GM19025 (cell line): ENCODE data around the gene BTBD9.

ENCODE experiments used
- ATAC-seq: cut with Tn5 transposase; IDR thresholded peaks from one replicate; pipeline ENCODE4 v1.9.1; 2021; ENCODE audit warnings: mild to moderate bottlenecking, low read depth, moderate library complexity; ENCODE audit not compliant: unreplicated experiment

The BTBD9 gene

DNA sequence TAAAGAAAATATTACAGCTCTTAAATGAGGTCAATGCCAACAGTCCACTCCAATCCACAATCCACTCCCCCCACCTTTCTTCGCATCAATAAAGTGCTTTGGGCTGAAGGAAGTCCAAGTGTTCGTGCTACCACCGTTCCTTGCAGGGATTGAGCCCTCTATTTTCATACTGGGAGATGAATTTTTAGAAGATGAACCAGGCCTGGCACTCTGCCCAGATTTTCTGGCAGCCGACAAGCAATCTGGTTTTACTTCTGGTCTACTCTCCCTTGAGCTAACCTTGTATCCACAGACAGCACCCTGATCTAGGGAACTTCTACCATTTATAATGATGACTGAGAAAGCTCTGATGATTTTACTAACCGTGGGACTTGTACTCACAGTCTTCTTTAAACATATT lies 72.3 kb downstream of the BTBD9 start:
- ATAC-seq: no peak

DNA sequence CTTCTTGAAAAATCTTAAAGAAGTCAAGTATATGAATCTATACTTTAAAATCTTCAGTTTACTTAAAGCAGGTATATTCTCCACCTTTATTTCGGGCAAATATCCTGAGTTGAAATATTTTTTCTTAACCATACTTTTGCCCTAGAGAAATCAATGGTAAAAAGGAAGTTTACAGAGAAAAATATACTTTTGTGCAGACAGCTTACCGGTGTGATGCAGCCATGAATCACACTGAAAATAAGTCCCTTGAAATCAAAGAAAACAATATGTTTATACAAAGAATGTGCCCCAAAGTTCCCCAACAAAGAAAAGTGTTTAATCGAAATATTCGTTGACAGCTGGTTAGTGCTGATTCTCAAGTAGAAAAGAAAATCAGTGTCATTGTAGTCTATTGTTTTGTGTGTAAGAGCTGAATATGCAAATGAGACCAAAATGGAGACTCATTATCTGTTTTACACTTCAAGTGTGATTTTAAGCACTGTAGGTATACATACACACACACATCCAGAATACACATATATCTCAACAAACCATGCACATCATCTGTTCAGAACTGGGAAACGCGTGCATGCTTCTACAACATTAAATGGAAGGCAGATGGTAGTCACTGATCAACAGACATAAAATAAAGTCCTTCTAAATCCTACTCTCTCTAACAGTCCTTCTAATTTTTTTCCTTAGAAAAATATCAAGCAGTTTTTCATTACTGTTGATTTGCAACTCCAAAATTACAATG lies 73.3 kb downstream of the BTBD9 start:
- ATAC-seq: no peak

DNA sequence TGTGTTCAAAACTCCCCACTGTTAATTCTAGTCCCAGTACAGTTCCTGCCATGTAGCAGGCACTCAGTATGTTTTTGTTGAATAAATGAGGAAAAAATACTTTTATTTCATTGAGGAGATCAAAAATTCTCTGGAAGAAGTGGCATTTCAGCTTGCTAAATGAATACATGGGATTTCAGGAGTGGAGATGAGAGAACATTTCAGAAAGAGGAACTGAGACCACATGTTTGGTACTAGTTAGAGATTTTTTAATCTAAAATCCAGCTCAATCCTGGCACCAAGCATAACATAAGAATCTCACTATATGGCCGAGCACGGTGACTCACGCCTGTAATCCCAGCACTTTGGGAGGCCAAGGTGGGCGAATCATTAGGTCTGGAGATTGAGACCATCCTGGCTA lies 75.4 kb downstream of the BTBD9 start:
- ATAC-seq: no peak

DNA sequence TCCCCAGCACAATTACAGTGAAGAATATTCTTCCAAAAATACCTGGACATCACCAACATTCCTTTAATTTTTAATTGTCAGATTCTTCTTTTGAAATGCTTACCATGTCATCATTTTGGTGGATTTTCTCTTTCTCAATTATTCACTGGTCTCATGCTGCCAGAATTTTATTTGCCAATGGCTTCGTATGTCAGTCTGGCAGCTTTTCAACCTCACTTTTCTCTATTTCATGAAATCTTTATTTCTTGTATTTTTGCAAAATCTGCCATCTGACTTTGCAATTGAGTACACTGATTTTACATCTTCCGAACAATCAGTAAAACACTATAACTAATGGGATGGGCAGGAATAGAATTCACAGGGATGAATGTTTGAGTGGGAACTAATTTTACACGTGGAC lies 84.1 kb downstream of the BTBD9 start:
- no peak for ATAC-seq

DNA sequence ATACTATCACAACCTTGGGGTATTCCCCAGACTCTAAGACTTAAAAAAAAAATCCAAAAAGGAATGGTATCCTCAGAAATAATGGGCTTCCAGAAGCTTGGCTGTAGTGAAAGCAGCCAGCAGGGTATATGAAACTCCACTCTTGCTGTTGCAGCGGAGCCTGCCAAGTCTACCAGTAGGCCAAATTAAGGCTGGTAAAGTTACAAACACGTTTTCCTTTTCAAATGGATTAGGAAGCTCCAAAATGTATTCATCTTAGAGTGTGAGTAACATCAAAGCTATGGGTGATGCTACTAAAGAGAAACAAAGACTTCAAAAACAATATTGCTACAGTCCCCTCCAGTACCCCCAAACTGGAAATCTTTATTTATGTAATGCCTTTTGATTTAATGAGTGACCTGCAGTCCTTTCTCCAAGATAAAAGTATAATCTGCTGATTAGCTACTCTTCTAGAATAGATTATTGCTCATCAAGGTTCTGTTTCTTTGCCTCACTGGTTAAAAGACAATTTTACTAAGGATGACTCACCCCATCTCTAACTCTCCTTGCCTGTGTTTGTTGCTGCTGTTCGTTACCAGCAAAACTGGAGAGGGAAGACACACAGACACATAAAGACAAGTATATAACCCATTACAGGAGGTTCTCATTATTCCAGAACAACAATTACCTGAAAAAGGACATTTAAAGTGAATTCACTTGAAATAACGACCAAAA lies 84.9 kb downstream of the BTBD9 start:
- ATAC-seq: no peak

DNA sequence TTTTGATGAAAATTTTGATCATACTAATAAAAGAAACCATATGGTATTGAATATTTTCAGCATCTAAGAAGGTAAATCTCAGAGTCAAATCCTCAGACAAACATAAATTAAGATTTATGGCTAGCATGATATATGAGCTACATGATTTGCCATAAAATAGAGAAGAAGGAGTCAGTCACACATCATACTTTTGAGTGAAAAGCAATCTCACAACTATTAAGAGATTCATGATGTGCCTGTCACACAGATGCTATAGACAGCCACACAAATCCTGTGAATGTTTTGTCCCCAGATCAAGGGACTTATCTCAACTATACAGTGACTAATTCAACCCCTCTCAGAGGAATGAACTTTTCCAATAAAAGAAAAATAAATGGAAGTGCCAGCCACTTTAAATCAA lies 85.7 kb downstream of the BTBD9 start:
- no peak for ATAC-seq

DNA sequence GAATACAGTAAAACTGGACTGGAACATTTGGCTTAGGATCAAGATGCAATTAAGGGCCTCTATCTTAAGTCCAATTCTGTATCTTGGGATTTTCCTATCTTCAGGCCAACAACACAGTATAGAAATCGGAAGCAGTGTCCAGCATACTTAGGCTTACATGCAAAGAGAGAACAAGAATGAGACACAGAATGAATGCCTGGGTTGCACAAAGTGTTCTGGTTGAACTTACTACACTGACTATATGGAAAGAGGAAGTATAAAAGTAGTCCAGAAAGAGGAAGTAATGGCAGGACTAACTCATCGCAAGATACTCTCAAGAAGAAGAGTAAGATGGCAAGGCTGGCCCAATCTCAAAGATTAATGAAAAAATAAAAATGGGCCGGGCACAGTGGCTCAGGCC lies 87.6 kb downstream of the BTBD9 start:
- ATAC-seq: no peak

DNA sequence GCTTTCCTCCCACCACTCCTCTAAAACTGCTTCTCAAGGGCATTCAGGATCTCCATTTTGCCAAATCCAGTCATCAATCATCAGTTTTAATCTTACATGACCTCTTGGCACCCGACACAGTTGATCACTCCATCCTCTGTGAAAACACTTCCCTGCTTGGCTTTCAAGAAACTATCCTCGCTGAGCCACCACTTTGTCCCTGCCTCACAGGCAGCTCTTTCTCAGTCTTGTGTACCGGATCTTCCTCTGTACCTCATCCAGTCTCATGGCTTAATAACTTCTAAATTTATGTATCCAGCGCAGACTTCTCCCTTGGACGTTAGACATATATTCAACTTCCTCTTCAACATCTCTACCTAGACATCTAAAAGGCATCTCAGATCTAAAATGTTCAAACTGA lies 89.9 kb downstream of the BTBD9 start:
- ATAC-seq: no peak

DNA sequence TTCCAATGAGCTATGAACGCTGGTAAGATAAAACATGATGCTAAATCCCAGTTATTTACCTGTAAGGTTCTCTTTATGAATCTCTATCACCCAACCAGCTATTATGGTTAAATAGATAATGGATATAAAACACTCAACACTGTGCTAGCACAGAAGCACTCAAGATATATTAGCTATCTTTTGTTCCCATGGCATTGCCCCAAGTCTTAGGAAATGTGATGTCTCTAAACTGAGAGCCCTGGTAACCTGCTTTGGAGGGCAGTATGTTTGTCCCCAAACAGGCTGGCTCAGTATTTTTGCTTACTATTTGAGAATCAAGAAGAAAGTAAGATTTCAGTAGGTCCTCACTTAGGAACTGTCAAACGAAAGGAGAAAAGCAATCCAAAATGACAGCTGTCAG lies 90.5 kb downstream of the BTBD9 start:
- ATAC-seq: no peak

DNA sequence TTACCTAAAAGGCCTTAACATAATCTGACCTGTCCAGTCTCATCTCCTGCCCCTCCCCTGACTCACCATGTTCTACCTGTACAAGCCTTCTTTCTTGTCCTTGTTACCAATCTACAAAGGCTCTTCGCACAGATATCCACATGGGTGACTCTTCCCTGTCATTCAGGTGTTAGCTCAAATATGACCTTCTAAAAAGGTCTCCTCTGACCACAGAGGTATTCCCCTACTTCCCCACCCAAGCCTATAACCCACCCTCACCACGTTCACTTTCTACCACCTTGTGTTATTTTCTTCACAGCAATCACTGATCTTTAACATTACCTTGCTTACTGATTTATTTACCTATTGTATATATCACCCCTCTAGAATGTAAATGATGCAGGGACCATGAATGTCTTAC lies 96.7 kb downstream of the BTBD9 start:
- ATAC-seq: no peak

DNA sequence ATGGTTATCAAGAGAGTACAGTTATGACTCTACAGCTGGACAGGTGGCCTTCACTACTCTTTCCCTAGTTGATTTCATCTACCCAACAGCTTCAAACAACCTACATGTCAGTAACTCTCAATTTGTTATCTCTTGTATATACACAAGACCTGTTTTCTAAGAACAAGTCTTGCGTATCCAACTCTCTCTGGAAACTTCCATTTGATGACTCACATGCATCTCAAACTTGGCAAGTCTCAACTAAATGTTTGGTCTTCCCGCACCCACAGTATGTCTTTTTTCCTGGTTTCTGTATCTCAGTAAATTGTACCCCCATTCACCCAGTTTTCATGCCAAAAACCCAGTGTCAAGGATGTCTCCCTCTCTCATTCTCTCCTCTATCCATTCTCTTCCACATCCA lies 97.7 kb downstream of the BTBD9 start:
- ATAC-seq: no peak

DNA sequence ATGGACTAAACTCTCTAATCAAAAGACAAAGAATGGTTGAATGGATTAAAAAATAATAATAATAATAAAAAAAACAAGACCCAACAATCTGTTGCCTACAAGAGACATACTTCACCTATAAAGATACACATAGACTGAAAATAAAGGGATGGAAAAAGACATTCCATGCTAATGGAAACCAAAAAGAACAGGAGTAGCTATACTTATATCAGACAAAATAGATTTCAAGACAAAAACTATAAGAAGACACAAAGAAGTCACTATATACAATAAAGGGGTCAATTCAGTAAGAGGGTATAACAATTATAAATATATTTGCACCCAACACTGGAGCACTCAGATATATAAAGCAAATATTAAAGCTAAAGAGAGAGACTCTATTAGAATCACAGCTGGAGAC lies 106.7 kb downstream of the BTBD9 start:
- no peak for ATAC-seq

DNA sequence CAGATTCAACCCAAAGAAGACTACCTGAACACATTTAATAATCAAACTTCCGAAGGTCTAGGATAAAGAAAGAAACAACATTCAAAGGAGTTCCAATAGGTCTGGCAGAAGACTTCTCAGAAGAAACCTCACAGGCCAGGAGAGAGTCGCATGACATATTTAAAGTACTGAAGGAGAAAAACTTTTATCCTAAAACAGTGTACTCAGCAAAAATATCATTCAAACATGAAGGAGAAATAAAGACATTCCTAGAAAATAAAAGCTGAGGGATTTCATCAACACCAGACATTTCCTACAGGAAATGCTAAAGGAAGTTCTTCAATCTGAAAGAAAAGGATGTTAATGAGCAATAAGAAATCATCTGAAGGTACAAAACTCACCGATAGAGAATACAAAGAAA lies 108.6 kb downstream of the BTBD9 start:
- no peak for ATAC-seq

DNA sequence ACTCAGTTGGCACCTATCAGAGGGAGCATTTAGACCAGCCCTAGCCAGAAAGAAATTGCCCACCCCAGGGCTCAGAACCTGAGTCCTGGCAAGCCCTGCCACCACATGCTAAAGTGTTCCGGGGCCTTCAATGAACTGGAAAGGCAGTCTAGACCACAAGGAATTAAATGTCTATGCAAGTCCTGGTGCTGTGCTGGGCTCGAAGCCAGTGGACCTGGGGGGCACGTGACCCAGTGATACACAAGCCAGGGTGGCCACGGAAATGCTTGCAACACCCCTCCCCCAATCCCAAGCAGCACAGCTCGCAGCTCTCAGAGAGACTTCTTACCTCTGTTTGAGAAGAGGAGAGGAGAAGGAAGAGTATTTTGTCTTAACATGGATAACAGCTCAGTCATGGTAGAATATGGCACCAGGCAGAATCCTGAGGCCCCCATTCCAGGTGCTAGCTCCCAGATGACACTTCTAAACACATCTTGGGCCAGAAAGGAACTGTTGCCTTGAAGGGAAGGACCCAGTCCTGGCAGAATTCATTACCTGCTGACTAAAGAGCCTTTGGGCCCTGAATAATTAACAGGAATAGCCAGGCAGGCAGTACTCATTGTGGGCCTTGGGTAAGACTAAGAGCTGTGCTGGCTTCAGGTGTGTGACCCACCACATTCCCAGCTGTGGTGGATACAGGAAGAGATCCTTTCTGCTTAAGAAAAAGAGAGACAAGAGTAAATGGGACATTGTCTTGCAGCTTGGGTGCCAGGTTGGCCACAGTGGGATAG lies 111.3 kb downstream of the BTBD9 start:
- no peak for ATAC-seq

DNA sequence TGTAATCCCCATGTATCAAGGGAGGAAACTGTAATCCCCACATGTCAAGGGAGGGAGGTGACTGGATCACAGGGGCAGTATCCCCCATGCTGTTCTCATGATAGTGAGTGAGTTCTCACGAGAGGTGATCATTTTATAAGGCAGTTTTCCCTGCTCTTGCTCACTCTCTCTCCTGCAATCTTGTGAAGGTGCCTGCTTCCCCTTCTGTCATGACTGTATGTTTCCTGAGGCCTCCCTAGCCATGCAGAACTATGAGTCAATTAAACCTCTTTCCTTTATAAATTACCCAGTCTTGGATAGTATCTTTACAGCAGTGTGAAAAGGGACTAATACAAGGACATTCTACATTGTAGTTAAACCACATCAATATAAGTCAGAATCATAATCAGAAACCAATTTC lies 112.4 kb downstream of the BTBD9 start:
- ATAC-seq: no peak

DNA sequence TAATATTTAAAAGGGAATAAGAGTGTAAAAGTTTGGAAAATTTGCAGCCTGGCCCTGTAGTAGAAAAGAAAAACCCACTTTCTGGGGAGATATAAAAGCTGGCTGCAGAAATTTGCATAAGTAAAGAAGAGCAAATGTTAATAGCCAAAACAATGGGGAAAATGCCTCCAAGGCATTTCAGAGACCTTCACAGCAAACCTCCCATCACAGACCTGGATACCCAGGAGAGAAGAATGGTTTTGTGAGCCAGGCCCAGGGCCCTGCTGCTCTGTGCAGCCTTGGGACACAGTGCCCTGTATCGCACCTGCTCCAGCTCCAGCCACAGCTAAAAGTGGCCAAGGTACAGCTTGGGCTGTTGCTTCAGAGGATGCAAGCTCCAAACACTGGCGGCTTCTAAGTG lies 113.8 kb downstream of the BTBD9 start:
- no peak for ATAC-seq

DNA sequence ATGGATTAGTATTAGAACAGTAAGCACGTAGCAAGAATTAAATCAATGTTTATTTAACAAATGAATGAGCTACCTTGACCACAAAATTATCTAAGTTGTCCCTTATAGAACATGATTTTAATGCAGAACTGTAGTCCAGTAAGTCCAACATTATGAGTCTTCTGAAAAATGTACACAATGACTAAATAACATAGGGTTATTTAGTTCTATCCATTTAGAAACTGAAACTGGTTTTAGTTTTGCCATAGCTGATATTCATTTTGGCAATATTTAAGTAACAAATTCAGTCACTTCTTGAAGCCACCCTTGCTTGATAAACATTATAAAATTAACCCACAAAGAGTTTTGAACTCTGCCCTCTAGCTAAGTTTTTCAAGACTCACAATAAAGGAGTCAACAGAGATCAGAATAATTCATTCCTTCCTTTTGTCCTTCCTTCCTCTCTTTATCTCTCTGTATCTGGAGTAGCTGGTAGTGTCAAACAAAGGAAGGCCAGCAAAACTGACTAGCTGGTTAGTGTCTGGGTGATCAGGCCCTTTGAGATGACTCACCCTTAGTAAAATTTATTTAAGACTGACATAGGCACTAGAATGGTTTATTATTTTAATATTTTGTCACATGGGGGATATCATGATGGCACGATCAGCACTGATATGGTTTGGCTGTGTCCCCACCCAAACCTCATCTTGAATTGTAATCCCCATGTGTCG lies 115.1 kb downstream of the BTBD9 start:
- no peak for ATAC-seq

DNA sequence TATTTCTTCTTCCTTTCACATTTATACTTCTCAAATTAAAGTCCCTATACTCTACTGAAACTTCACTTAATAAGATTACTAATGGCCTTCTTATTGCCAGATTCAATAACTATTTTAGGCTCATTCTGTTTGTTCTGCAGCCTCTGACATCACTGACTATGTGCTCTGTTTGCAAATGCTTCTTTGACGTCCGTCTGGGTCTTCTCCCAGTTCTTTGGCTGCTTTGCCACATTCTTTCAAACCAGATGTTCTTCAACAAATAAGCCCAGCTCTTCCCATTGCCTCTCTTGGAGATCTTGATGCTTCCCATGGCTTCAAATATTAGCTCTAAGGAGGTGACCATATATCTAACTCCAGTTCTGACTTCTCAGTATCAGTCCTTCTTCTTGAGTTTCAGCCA lies 117.4 kb downstream of the BTBD9 start:
- ATAC-seq: no peak

DNA sequence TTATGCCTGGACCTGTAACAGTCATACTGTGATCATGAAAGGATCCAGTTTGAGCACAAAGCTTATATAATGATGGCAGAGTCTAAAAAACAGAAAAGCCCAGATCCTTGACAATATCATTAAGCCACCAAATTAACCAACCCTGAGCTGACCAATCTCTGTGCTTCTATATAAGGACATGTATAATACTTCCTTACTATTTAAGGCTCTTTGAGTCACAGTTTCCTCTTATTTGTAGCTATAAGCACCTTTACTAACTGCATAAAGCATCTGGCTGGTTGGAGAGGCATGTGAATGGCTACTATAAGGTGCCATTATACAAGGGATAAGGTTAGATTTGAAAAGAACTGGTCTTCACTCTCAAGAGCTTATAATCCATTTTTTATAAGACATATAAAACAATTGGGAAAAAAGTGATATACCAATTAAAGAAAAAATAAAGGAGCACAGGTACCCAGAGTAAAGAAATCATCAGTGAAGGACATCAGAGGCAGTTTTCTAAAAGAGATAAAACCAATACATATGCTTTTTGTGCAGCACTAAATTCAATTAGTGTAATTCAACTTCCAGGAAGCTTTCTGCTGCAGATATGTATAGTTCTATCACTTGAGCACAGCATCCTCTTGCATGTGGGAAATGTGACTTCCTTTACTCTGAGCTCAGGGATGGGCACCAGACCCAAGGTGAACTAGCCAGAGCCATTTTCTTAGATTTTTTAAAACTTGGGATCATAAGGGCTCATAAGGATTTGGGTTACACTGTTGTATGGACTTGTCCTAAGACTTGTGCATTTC lies 121.0 kb downstream of the BTBD9 start:
- ATAC-seq: no peak

DNA sequence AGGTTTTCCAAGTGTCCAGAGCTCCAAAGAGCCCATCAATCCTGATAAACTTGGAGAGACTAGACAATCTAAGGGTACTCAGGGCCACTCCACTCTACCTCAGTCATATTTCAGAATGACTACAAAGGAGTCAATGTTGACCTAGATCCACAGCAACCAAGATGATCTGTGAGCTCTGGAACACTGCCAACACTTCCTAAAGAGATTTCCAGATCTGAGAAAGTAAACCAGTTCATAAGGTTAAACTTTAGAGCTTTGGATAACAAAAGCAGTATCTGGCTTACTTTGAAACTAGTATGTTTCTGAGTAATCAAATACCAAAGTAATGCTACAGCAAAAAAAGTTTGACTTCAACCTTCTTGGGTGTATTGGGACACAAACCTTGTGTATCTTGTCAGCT lies 122.7 kb downstream of the BTBD9 start:
- ATAC-seq: no peak
